PC-9 (cell line): ENCODE measurements around the gene CFAP73.

Source experiments
- EZH2 ChIP-seq: fragments of 200-600 bp; sonication (generic); IDR thresholded peaks from 2 replicates; pipeline ENCODE4 v1.8.0; 2017; ENCODE audit warnings: antibody characterized with exemption, low read depth
- TF ChIP-seq, protein P1 (sequence below): fragments of 200-600 bp; sonication (generic); conservative IDR thresholded peaks from 2 replicates; pipeline ENCODE4 v1.6.1; 2017; ENCODE audit warnings: mixed run types, antibody characterized with exemption, mild to moderate bottlenecking, moderate library complexity

DNA sequence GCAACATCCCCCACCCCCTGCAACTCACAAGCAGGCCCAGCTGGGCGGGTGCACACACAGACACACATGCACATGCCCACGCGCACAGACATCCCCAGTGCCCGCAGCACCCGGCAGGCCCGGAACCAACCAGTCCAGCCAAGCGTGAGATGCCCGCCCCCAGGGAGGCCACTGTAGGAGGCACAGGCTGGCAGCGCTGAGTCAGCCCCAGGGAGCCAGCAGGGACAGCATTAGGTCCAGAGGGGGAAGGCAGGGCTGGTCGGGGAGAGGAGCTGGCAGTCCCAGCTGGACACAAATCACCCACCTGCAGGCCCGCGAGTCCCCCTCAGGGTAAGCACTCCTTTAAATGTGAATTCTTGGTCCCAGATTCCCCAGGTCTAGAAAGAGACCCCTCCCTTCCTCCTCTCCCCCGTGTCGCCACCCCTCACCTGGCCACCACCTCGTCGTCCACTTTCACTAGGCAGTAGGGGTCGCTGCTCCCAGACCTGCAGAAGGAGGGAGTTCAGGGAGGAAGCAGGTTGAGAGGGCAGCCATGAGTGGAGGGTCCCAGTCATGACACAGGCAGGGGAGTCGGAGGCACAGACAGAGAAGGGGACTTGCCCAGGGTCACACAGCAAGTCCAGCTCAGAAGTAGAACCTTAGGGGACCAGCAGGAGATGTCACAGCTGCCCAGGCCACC lies 18.9 kb upstream of the CFAP73 start:
- TF ChIP-seq, protein P1, sequence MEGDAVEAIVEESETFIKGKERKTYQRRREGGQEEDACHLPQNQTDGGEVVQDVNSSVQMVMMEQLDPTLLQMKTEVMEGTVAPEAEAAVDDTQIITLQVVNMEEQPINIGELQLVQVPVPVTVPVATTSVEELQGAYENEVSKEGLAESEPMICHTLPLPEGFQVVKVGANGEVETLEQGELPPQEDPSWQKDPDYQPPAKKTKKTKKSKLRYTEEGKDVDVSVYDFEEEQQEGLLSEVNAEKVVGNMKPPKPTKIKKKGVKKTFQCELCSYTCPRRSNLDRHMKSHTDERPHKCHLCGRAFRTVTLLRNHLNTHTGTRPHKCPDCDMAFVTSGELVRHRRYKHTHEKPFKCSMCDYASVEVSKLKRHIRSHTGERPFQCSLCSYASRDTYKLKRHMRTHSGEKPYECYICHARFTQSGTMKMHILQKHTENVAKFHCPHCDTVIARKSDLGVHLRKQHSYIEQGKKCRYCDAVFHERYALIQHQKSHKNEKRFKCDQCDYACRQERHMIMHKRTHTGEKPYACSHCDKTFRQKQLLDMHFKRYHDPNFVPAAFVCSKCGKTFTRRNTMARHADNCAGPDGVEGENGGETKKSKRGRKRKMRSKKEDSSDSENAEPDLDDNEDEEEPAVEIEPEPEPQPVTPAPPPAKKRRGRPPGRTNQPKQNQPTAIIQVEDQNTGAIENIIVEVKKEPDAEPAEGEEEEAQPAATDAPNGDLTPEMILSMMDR: no peak
- TF ChIP-seq EZH2: no peak
